ENCODE results near the gene GDF7. TPM values are rescaled to one million over a fixed set of nuclear protein-coding genes. Genes with fewer than 3 reads are reported as not detected.

GDF7 gene
- total and polyA plus RNA-seq, 2 of the 8 experiments (the other 6 are each of a cell fraction or from before 2014, with no cell fraction given), result 0.04 to 0.06 TPM

DNA sequence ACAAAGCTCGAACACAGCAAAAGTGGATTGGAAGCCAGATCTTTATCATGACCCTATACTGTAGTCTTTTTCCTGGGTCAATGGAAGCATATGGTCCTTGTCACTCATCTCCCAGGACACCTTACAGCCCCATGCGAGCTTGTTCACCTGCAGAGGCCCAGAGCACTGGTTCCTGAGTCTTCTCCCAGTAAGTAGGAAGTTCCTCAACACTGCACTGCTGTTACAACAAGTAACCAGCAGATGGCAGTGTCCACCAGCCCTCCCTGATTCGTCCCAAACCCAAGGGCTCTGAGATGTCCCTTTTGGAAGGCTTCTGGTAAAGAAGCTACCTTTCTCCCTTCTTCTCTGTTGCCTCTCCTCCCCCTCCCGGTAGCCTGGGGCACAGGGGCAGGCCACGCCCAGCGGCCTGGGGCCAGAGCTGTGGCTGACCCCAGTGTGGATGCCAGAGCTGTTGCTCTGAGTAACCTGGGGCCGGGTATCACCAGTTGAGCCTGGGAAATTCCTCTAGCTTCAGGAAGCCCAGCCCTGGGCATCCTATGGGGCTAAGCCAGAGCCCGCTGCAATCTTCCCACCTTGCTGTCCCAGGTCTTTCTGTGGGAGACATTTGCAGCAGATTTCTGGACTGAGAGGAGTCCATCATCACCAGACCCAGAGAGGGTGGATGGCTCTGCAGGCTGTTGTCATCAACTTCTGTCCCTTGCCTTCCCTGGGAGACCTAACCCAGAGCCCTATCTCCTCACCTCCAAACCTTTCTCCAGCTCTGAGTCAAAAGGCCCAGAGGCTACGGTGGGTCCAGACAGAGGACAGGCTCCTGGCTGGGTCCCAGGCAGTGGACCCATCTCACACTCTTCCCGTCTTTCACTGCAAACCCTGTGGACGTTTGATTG lies 5.3 kb upstream of the GDF7 start:
- H2BK15ac ChIP-seq (ENCODE audit: low read length), result no peak overlapping the region
- no peak overlapping the region for H3K4me3 ChIP-seq (ENCODE audit: extremely low read depth in 1 of 4, insufficient read depth in 2 of 4, low read depth in 3 of 4, low read length in 4 of 4)
- no peak overlapping the region for H2BK12ac ChIP-seq (ENCODE audit: low read depth, low read length)
- peaks cover 42 to 53% (median 51%) of the 10 kb centered on the region in 4 experiments for H3K27me3 ChIP-seq (replicated peaks in 1 of 4; ENCODE audit: control insufficient read depth in 3 of 4, extremely low read depth in 1 of 4, insufficient read depth in 3 of 4, low read length in 3 of 4)
- H3K27ac ChIP-seq (ENCODE audit: low read depth, low read length), result no peak overlapping the region
- H3K4me2 ChIP-seq (ENCODE audit: insufficient read depth in 1 of 2, low read depth in 2 of 2, low read length in 2 of 2), result no peak overlapping the region; a peak in 1 of 4 replicates
- H3K79me2 ChIP-seq (ENCODE audit: control insufficient read depth in 1 of 2, insufficient read depth in 2 of 2, low read length in 2 of 2), result no peaks in the 10 kb centered on the region
- no peak overlapping the region for H3K23ac ChIP-seq (ENCODE audit: insufficient read length)
- peaks cover 2 to 11% of the 10 kb centered on the region in 2 experiments for H4K20me1 ChIP-seq (replicated peaks in 1 of 2; ENCODE audit: control insufficient read depth in 1 of 2, insufficient read depth in 2 of 2, low read length in 2 of 2)
- TF ChIP-seq RAD21 (IDR thresholded peaks at IDR 0.05 in 1 of 2, conservative IDR thresholded peaks at IDR 0.05 in 1 of 2; ENCODE audit: low read depth in 2 of 2, low read length in 2 of 2) (peak; percentile 96 to 97), SIN3A (conservative IDR thresholded peaks at IDR 0.05 in 1 of 2, IDR thresholded peaks at IDR 0.05 in 1 of 2; ENCODE audit: low read depth in 1 of 2, low read length in 2 of 2) (0 out of 4 replicates have a peak, but pooled peaks of 1 of the 2 experiments have one; percentile 29), SP2 (IDR thresholded peaks at IDR 0.05; ENCODE audit: low read length) (no peak), KDM1A (IDR thresholded peaks at IDR 0.05; ENCODE audit: borderline replicate concordance, low read length) (peak; percentile 91; the same call in 1 of the 2 replicates), SIX5 (IDR thresholded peaks at IDR 0.05; ENCODE audit: low read depth, low read length) (no peak)
- TF ChIP-seq, protein P1, sequence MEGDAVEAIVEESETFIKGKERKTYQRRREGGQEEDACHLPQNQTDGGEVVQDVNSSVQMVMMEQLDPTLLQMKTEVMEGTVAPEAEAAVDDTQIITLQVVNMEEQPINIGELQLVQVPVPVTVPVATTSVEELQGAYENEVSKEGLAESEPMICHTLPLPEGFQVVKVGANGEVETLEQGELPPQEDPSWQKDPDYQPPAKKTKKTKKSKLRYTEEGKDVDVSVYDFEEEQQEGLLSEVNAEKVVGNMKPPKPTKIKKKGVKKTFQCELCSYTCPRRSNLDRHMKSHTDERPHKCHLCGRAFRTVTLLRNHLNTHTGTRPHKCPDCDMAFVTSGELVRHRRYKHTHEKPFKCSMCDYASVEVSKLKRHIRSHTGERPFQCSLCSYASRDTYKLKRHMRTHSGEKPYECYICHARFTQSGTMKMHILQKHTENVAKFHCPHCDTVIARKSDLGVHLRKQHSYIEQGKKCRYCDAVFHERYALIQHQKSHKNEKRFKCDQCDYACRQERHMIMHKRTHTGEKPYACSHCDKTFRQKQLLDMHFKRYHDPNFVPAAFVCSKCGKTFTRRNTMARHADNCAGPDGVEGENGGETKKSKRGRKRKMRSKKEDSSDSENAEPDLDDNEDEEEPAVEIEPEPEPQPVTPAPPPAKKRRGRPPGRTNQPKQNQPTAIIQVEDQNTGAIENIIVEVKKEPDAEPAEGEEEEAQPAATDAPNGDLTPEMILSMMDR (IDR thresholded peaks at IDR 0.05; ENCODE audit: control extremely low read depth in 1 of 3, insufficient read depth in 1 of 3, low read depth in 1 of 3, low read length in 3 of 3), result peak in 2 of 3 experiments; percentile 92 to 97; a peak in 3 of 4 replicates
- H3K14ac ChIP-seq (ENCODE audit: insufficient read length), result no peak overlapping the region
- H3K23me2 ChIP-seq (ENCODE audit: low read depth, low read length), result peaks cover 11% of the 10 kb centered on the region; the same call in 1 of the 2 replicates
- no peak overlapping the region for H3K9ac ChIP-seq (replicated peaks in 1 of 4; ENCODE audit: extremely low read depth in 1 of 4, low read depth in 3 of 4, low read length in 3 of 4)
- DNase-seq (ENCODE audit: low read depth in 1 of 2, low spot score in 2 of 2), result peak; percentile 69 to 84
- H2AK5ac ChIP-seq (ENCODE audit: low read depth, low read length), result no peak overlapping the region
- H4K5ac ChIP-seq (ENCODE audit: insufficient read length, low read depth, low read length), result no peak overlapping the region
- no peak overlapping the region for H3K56ac ChIP-seq (replicated peaks; ENCODE audit: insufficient read length, low read depth, low read length)
- peak overlapping the region; percentile 35 for H3K4ac ChIP-seq (replicated peaks; ENCODE audit: insufficient read length, low read depth, low read length)
- no peak overlapping the region for H4K8ac ChIP-seq (ENCODE audit: extremely low read depth, insufficient read depth, low read length)
- no peak overlapping the region for H2BK20ac ChIP-seq (ENCODE audit: low read length)
- no peak overlapping the region for H2BK5ac ChIP-seq (ENCODE audit: low read depth, low read length)
- no peak overlapping the region for H4K91ac ChIP-seq (replicated peaks; ENCODE audit: insufficient read length, low read length)
- H3K9me3 ChIP-seq (ENCODE audit: insufficient read depth in 2 of 2, low read depth in 1 of 2, low read length in 1 of 2), result no peaks in the 10 kb centered on the region
- 47% methylated on average over 11 of the region's 11 CpGs; no CpG with 5 or more reads in 1 of the 2 experiments for WGBS, 2 experiments (ENCODE audit: extremely low coverage in 1 of 2, insufficient coverage in 1 of 2, insufficient read length in 1 of 2, insufficient replicate concordance in 2 of 2, low coverage in 1 of 2, low lambda C conversion rate in 2 of 2, missing lambda C conversion rate in 1 of 2)
- no peak overlapping the region for H2BK120ac ChIP-seq (replicated peaks; ENCODE audit: low read depth, low read length)
- H3K4me1 ChIP-seq (replicated peaks in 1 of 4; ENCODE audit: control insufficient read depth in 3 of 4, insufficient read depth in 4 of 4, low read length in 3 of 4), result peaks cover under 1 to 16% (median 6%) of the 10 kb centered on the region in 4 experiments
- no peaks in the 10 kb centered on the region for H3K79me1 ChIP-seq (ENCODE audit: low read depth, low read length)
- no peak overlapping the region for H2AFZ ChIP-seq (ENCODE audit: low read length)
- H3K36me3 ChIP-seq (ENCODE audit: control insufficient read depth in 2 of 4, insufficient read depth in 4 of 4, low read length in 3 of 4), result no peaks in the 10 kb centered on the region; a peak in 1 of 8 replicates
- no peak overlapping the region for H3K18ac ChIP-seq (ENCODE audit: extremely low read depth, low read length)
- peak; percentile 96 for FAIRE-seq
- POLR2A ChIA-PET (ENCODE audit: partially characterized antibody), result interaction anchor here (0.7 to 1.7 kb wide), 3 partner anchors 10 to 161 kb away, joined by 3 to 12 read pairs (median 3); partner anchors contain the start of genes HS1BP3 and LDAH
- CTCF ChIA-PET (ENCODE audit: partially characterized antibody), result interaction anchor here (0.5 to 8.9 kb wide), 93 partner anchors 7 to 787 kb away, joined by 3 to 266 read pairs (median 4); partner anchors contain the start of genes HS1BP3, LDAH and RHOB

All from H1 (cell line).